GM12878 (cell line): ENCODE data around the gene SHISA2. TPM values are rescaled to one million over a fixed set of nuclear protein-coding genes. Genes with fewer than 3 reads are reported as not detected.

Experiments used
- ATAC-seq: fragments of 200-7000 bp; cut with Tn5 transposase; 3 replicates; pipeline ENCODE4 v1.9.1; 2020; ENCODE audit warnings: mild to moderate bottlenecking, moderate library complexity
- BruUV-seq: library from RNA; stranded (reverse); fragments of 400-500 nt; replicated peaks from 2 replicates; lab custom pipeline; 2021; lab: Mats Ljungman, UMichigan
- CTCF ChIA-PET: fragments of 300-600 bp; sonication (Branson Sonifier 250); formaldehyde crosslinking; extraction: SDS; loops from one replicate; lab custom pipeline; 2021; ENCODE audit warnings: inconsistent platforms; lab: Yijun Ruan, JAX
- POLR2A ChIA-PET: fragments of 350-600 bp; formaldehyde crosslinking; extraction: SDS; loops from one replicate; lab custom pipeline; 2021; ENCODE audit warnings: inconsistent platforms; lab: Charles Lee
- RAD21 ChIA-PET: fragments of 300-600 bp; sonication (Branson Sonifier 250); formaldehyde crosslinking; loops from one replicate; lab custom pipeline; 2023; ENCODE audit warnings: antibody characterized with exemption; ENCODE audit not compliant: unreplicated experiment; lab: Charles Lee
- SMC1A ChIA-PET: fragments of 300-600 bp; sonication (Branson Sonifier 250); formaldehyde crosslinking; loops from one replicate; lab custom pipeline; 2023; ENCODE audit not compliant: unreplicated experiment, uncharacterized antibody; lab: Charles Lee
- DNase-seq: peaks from one replicate; pipeline ENCODE4 v3.0.0-alpha.2; 2011; ENCODE audit warnings: low read depth, low spot score
- FAIRE-seq: peaks from 3 replicates; lab custom pipeline; 2011; peaks lifted over from hg19 to GRCh38; lab: Jason Lieb, UNC
- H2AFZ ChIP-seq: 2 replicates; pipeline ENCODE4 v1.6.0; 2011; ENCODE audit warnings: low read depth, low read length, control low read depth; ENCODE audit not compliant: control insufficient read depth
- H3K27ac ChIP-seq: 2 replicates; pipeline ENCODE4 v1.5.1; 2011; ENCODE audit warnings: control low read depth; ENCODE audit not compliant: control insufficient read depth, insufficient read depth
- H3K27me3 ChIP-seq, 2 experiments: replicated peaks in 1 of 2; 2 replicates each; pipeline versions ENCODE4 v1.6.0 to v1.6.1; 2011; ENCODE audit warnings: low read length in 1 of 2; ENCODE audit not compliant: control insufficient read depth in 2 of 2, insufficient read depth in 2 of 2
- H3K36me3 ChIP-seq, 2 experiments: 2 replicates each; pipeline ENCODE4 v1.5.1; 2011; ENCODE audit warnings: low read length in 1 of 2; ENCODE audit not compliant: control insufficient read depth in 2 of 2, insufficient read depth in 2 of 2
- H3K4me1 ChIP-seq: 2 replicates; pipeline ENCODE4 v1.6.1; 2011; ENCODE audit warnings: mild to moderate bottlenecking, low read length, moderate library complexity, mixed read lengths; ENCODE audit not compliant: control insufficient read depth, insufficient read depth
- H3K4me2 ChIP-seq: 2 replicates; pipeline ENCODE4 v1.6.0; 2011; ENCODE audit warnings: control low read depth; ENCODE audit not compliant: control insufficient read depth, insufficient read depth
- H3K4me3 ChIP-seq: fragments of 200-600 bp; sonication (generic); 2 replicates; pipeline ENCODE4 v1.5.1; 2016
- H3K79me2 ChIP-seq: 2 replicates; pipeline ENCODE4 v1.6.0; 2011; ENCODE audit warnings: low read length; ENCODE audit not compliant: control insufficient read depth, insufficient read depth
- H3K9ac ChIP-seq: 2 replicates; pipeline ENCODE4 v1.8.0; 2011; ENCODE audit warnings: low read length, control low read depth, mixed read lengths; ENCODE audit not compliant: control insufficient read depth, insufficient read depth
- H3K9me3 ChIP-seq: replicated peaks from 3 replicates; pipeline ENCODE4 v1.5.1; 2011; ENCODE audit warnings: mild to moderate bottlenecking, low read length; ENCODE audit not compliant: control insufficient read depth, insufficient read depth
- H4K20me1 ChIP-seq: 2 replicates; pipeline ENCODE4 v1.6.0; 2011; ENCODE audit not compliant: control insufficient read depth, insufficient read depth
- BHLHE40 ChIP-seq, 2 experiments: fragments of 450-650 bp in 1 of 2; IDR thresholded peaks; 2 replicates each; pipeline ENCODE4 v1.6.1; 2011 to 2017; ENCODE audit warnings: low read depth in 2 of 2, borderline replicate concordance in 1 of 2, improper control_type of control experiment in 1 of 2, low read length in 1 of 2, mild to moderate bottlenecking in 1 of 2
- CBX3 ChIP-seq: fragments of 200-600 bp; sonication (generic); IDR thresholded peaks from 2 replicates; pipeline ENCODE4 v1.6.1; 2016; ENCODE audit warnings: low read depth, borderline replicate concordance
- CUX1 ChIP-seq: IDR thresholded peaks from 2 replicates; pipeline ENCODE4 v1.6.1; 2012; ENCODE audit warnings: improper control_type of control experiment, low read depth, low read length; ENCODE audit not compliant: insufficient replicate concordance
- E2F4 ChIP-seq: IDR thresholded peaks from 2 replicates; pipeline ENCODE4 v1.6.1; 2012; ENCODE audit warnings: low read depth, low read length, improper control_type of control experiment
- ETV6 ChIP-seq, 2 experiments: fragments of 450-650 bp in 1 of 2; IDR thresholded peaks in 1 of 2; conservative IDR thresholded peaks in 1 of 2; 2 replicates each; pipeline ENCODE4 v1.6.1; 2014; ENCODE audit warnings: antibody characterized with exemption in 1 of 2, borderline replicate concordance in 1 of 2, low read depth in 1 of 2, mild to moderate bottlenecking in 1 of 2, moderate library complexity in 1 of 2
- IRF4 ChIP-seq: IDR thresholded peaks from 2 replicates; pipeline ENCODE4 v1.6.1; 2011; ENCODE audit warnings: low read depth, low read length
- KAT2A ChIP-seq: conservative IDR thresholded peaks from 2 replicates; pipeline ENCODE4 v1.6.1; 2011; ENCODE audit warnings: low read depth, low read length; ENCODE audit not compliant: control insufficient read depth
- MEF2A ChIP-seq: IDR thresholded peaks from 2 replicates; pipeline ENCODE4 v1.6.1; 2011; ENCODE audit warnings: low read depth, mild to moderate bottlenecking, low read length, moderate library complexity; ENCODE audit not compliant: insufficient read depth
- MTA2 ChIP-seq: fragments of 450-650 bp; IDR thresholded peaks from 2 replicates; pipeline ENCODE4 v1.6.1; 2016; ENCODE audit warnings: low read depth, mild to moderate bottlenecking, moderate library complexity
- PAX8 ChIP-seq: fragments of 450-650 bp; IDR thresholded peaks from 2 replicates; pipeline ENCODE4 v1.6.1; 2017; ENCODE audit warnings: mild to moderate bottlenecking, moderate library complexity
- PML ChIP-seq: IDR thresholded peaks from 2 replicates; pipeline ENCODE4 v1.6.1; 2012; ENCODE audit warnings: low read length, inconsistent platforms
- RAD21 ChIP-seq: IDR thresholded peaks from 2 replicates; pipeline ENCODE4 v1.6.1; 2011; ENCODE audit warnings: mild to moderate bottlenecking, low read depth, low read length, moderate library complexity; ENCODE audit not compliant: insufficient read depth
- RBBP5 ChIP-seq: fragments of 200-600 bp; sonication (generic); conservative IDR thresholded peaks from 2 replicates; pipeline ENCODE4 v1.6.1; 2016
- REST ChIP-seq: IDR thresholded peaks from 2 replicates; pipeline ENCODE4 v1.6.1; 2012; ENCODE audit warnings: mild to moderate bottlenecking, low read depth, low read length
- SIN3A ChIP-seq: IDR thresholded peaks from 2 replicates; pipeline ENCODE4 v1.6.1; 2012; ENCODE audit warnings: low read depth, low read length, improper control_type of control experiment
- ZNF622 ChIP-seq: fragments of 450-650 bp; IDR thresholded peaks from 2 replicates; pipeline ENCODE4 v1.6.1; 2017; ENCODE audit warnings: mild to moderate bottlenecking, inconsistent platforms
- WGBS: methylation state at CpG from one replicate; pipeline ENCODE4 v1.1.6; 2016; ENCODE audit warnings: low lambda C conversion rate; ENCODE audit not compliant: insufficient replicate concordance, insufficient coverage; ENCODE audit errors: missing lambda C conversion rate; 5-methylcytosine and 5-hydroxymethylcytosine counted together
- in situ Hi-C: fragments of 300-500 bp; cut with MboI; formaldehyde crosslinking; loops from 9 replicates; pipeline ENCODE4 v1.14.3; 2018; ENCODE audit warnings: mixed read lengths
- intact Hi-C: fragments of 100-400 bp; cut with micrococcal nuclease; formaldehyde crosslinking; loops from one replicate; pipeline ENCODE4 v1.14.2; 2022; ENCODE audit not compliant: unreplicated experiment
- polyA plus RNA-seq, 11 experiments: library from polyadenylated mRNA; depleted of rRNA in 4 of 11; unstranded in 6 of 11; stranded (reverse) in 5 of 11; fragments of >200 nt; fragmentation: Nextera tagmentation in 4 of 11; fragmentation: Illumina TruSeq in 1 of 11; extraction: Ambion mirVana in 4 of 11; extraction: Trizol in 1 of 11; gene quantifications; 1 replicate in 1 of 11; 2 replicates in 10 of 11; pipeline versions ENCODE4 v1.2.1 to v1.2.3, GENCODE V29; 2011 to 2016; ENCODE audit warnings: inconsistent platforms in 2 of 11, missing spikeins in 2 of 11, low read depth in 1 of 11
- total RNA-seq, 4 experiments: library from RNA; depleted of rRNA in 3 of 4; stranded (reverse); fragments of >200 nt in 3 of 4; fragmentation: Illumina TruSeq in 1 of 4; extraction: Trizol in 1 of 4; gene quantifications; 2 replicates each; pipeline versions ENCODE4 v1.2.1 to v1.2.3, GENCODE V29; 2013 to 2021

SHISA2 gene
- total and polyA plus RNA-seq, 10 of the 15 experiments (the other 5 are each of a cell fraction or from before 2014, with no cell fraction given): 0.04 to 0.08 TPM; not detected in 8

GRCh38 chr13:26024558-26024957 is 27.3 kb downstream of the SHISA2 start:
- SMC1A ChIA-PET: no interaction called here
- in situ Hi-C loops: no loop called here
- H3K4me1 ChIP-seq: no peaks in the 10 kb centered on the region
- no peak overlapping the region for H3K9ac ChIP-seq
- no peak overlapping the region for H2AFZ ChIP-seq
- no peaks in the 10 kb centered on the region for H3K36me3 ChIP-seq
- H3K27ac ChIP-seq: no peak overlapping the region
- FAIRE-seq: no peak
- DNase-seq: no peak
- no peak overlapping the region for H3K4me2 ChIP-seq
- intact Hi-C loops: no loop called here
- no TSS peak for BruUV-seq
- H3K9me3 ChIP-seq: no peaks in the 10 kb centered on the region
- H3K4me3 ChIP-seq: no peak overlapping the region
- WGBS: 51% methylated on average over 9 of the region's 9 CpGs
- no peaks in the 10 kb centered on the region for H3K79me2 ChIP-seq
- no peak for ATAC-seq
- CTCF ChIA-PET: no interaction called here
- POLR2A ChIA-PET: no interaction called here
- no peaks in the 10 kb centered on the region for H4K20me1 ChIP-seq
- RAD21 ChIA-PET: no interaction called here
- no peaks in the 10 kb centered on the region; a peak in 2 of 4 replicates for H3K27me3 ChIP-seq
- no peak for TF ChIP-seq IRF4
- TF ChIP-seq RAD21: no peak
- no peak for TF ChIP-seq MTA2
- TF ChIP-seq ETV6 (conservative IDR thresholded peaks at IDR 0.05 in 1 of 2, IDR thresholded peaks at IDR 0.05 in 1 of 2; ENCODE audit: borderline replicate concordance in 1 of 2, low read depth in 1 of 2): no peak
- TF ChIP-seq ZNF622: no peak
- TF ChIP-seq MEF2A: no peak
- no peak for TF ChIP-seq CUX1
- no peak for TF ChIP-seq PML
- no peak for TF ChIP-seq E2F4
- TF ChIP-seq SIN3A: no peak
- TF ChIP-seq KAT2A: no peak
- TF ChIP-seq PAX8: no peak
- no peak for TF ChIP-seq REST
- TF ChIP-seq CBX3: no peak
- TF ChIP-seq BHLHE40 (IDR thresholded peaks at IDR 0.05; ENCODE audit: borderline replicate concordance in 1 of 2, low read depth in 2 of 2, low read length in 1 of 2): no peak
- no peak for TF ChIP-seq RBBP5
